ENCODE measurements around the gene LRRC46. TPM values are rescaled to one million over a fixed set of nuclear protein-coding genes. Genes with fewer than 3 reads are reported as not detected.

Gene LRRC46
- polyA plus RNA-seq, 3 donors = 0.12 to 0.65 (median 0.22) TPM

DNA sequence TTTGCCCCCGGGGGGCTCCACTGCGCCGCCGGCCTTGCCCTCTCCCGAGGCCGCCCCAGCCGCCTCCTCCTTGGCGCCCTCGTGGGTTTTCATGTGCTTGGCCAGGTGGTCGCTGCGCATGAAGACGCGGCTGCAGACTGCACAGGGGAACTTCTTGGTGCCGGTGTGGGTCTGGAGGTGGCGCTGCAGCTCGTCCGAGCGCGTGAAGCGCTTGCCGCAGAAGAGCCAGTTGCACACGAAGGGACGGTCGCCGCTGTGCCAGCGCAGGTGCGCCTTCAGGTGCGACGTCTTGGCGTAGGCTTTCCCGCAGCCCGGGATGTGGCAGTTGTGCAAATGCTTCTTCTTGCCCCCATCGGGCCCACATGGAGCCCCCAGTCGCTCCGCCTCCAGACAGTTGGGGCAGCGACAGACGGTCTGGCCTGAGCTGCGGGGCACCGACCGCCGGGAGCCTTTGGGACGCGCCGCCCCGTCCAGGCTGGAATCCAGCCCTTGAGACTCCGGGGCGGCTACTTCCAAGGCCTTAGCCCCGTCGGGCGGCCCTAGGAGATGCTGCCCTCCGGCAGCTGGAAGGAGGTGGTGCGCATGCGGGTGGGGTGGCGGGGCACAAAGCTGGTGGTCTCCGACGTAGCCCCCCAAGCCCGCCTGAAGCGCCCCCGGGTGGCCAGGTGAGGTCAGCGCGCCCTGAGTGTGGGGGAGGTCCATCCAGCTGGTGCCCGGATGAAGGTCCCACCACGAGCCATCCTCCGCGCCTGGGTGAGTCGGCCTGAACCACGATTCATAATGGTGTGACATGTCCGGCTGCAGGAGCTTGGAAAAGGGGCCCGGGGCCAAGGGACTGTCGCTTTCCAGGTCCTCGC, 16.1 kb downstream of the LRRC46 start:
- 32% methylated on average over 71 of the region's 71 CpGs for WGBS (ENCODE audit: insufficient coverage)
- H3K4me3 Mint-ChIP-seq = peak overlapping the region in 1 of 2 donors; percentile 72
- no peak overlapping the region for H3K27ac Mint-ChIP-seq
- H3K79me2 ChIP-seq (ENCODE audit: insufficient read depth, low read length) = no peaks in the 10 kb centered on the region
- intact Hi-C loops (cut with micrococcal nuclease) = no loop called here
- H3K4me2 ChIP-seq (replicated peaks; ENCODE audit: extremely low read depth, low read length, poor library complexity, severe bottlenecking) = no peak overlapping the region
- H3K27ac ChIP-seq (ENCODE audit: low read depth in 1 of 2, low read length in 2 of 2) = no peak overlapping the region
- no peak overlapping the region for H3K4me3 ChIP-seq (replicated peaks in 1 of 3; ENCODE audit: low read depth in 2 of 3, low read length in 3 of 3)
- no peak for DNase-seq
- H3K27me3 ChIP-seq (ENCODE audit: control insufficient read depth in 2 of 2, insufficient read depth in 2 of 2, low read length in 2 of 2) = peaks cover 53 to 77% of the 10 kb centered on the region in 2 donors
- H2AFZ ChIP-seq (ENCODE audit: insufficient read depth, low read depth, low read length, poor library complexity, severe bottlenecking) = no peak overlapping the region
- H3K9me3 ChIP-seq (replicated peaks in 1 of 2; ENCODE audit: control insufficient read depth in 1 of 2, insufficient read depth in 1 of 2, low read length in 2 of 2) = peaks cover 0 to 17% of the 10 kb centered on the region in 2 donors
- peaks cover 0 to 14% (median 10%) of the 10 kb centered on the region in 7 donors for H3K9me3 Mint-ChIP-seq
- H3K36me3 Mint-ChIP-seq = peaks cover 0 to 8% of the 10 kb centered on the region in 2 donors
- no peak overlapping the region for H3K9ac ChIP-seq (ENCODE audit: insufficient read depth, low read length, poor library complexity, severe bottlenecking)
- TF ChIP-seq, protein P1, sequence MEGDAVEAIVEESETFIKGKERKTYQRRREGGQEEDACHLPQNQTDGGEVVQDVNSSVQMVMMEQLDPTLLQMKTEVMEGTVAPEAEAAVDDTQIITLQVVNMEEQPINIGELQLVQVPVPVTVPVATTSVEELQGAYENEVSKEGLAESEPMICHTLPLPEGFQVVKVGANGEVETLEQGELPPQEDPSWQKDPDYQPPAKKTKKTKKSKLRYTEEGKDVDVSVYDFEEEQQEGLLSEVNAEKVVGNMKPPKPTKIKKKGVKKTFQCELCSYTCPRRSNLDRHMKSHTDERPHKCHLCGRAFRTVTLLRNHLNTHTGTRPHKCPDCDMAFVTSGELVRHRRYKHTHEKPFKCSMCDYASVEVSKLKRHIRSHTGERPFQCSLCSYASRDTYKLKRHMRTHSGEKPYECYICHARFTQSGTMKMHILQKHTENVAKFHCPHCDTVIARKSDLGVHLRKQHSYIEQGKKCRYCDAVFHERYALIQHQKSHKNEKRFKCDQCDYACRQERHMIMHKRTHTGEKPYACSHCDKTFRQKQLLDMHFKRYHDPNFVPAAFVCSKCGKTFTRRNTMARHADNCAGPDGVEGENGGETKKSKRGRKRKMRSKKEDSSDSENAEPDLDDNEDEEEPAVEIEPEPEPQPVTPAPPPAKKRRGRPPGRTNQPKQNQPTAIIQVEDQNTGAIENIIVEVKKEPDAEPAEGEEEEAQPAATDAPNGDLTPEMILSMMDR (IDR thresholded peaks at IDR 0.05) = peak; percentile 9
- H3K36me3 ChIP-seq (replicated peaks in 1 of 2; ENCODE audit: control insufficient read depth in 1 of 2, insufficient read depth in 2 of 2, low read length in 2 of 2) = no peaks in the 10 kb centered on the region
- peaks cover 20% of the 10 kb centered on the region for H3K4me1 Mint-ChIP-seq
- H4K20me1 ChIP-seq (ENCODE audit: insufficient read depth, low read length) = no peaks in the 10 kb centered on the region
- H3K4me1 ChIP-seq (ENCODE audit: control insufficient read depth in 1 of 2, insufficient read depth in 2 of 2, low read length in 2 of 2) = peaks cover 0 to 11% of the 10 kb centered on the region in 2 donors
- H3K27me3 Mint-ChIP-seq (ENCODE audit: low read depth in 3 of 3) = peaks cover 70 to 91% (median 70%) of the 10 kb centered on the region in 3 donors

GRCh38 chr17:47848198-47848513, 16.7 kb downstream of the LRRC46 start:
- H3K27me3 ChIP-seq (ENCODE audit: control insufficient read depth in 2 of 2, insufficient read depth in 2 of 2, low read length in 2 of 2) = peaks cover 59 to 83% of the 10 kb centered on the region in 2 donors

More at GRCh38 chr17:47848198-47848513, 16.7 kb downstream of the LRRC46 start:
- no peak for DNase-seq
- Histone ChIP-seq H3K79me2 (ENCODE audit: insufficient read depth, low read length) (no peaks in the 10 kb centered on the region), H3K36me3 (replicated peaks in 1 of 2; ENCODE audit: control insufficient read depth in 1 of 2, insufficient read depth in 2 of 2, low read length in 2 of 2) (no peaks in the 10 kb centered on the region), H3K4me3 (replicated peaks in 1 of 3; ENCODE audit: low read depth in 2 of 3, low read length in 3 of 3) (no peak overlapping the region), H3K27ac (ENCODE audit: low read depth in 1 of 2, low read length in 2 of 2) (no peak overlapping the region), H3K4me1 (ENCODE audit: control insufficient read depth in 1 of 2, insufficient read depth in 2 of 2, low read length in 2 of 2) (peaks cover 0 to 11% of the 10 kb centered on the region in 2 donors), H4K20me1 (ENCODE audit: insufficient read depth, low read length) (no peaks in the 10 kb centered on the region), H3K4me2 (replicated peaks; ENCODE audit: extremely low read depth, low read length, poor library complexity, severe bottlenecking) (no peak overlapping the region), H2AFZ (ENCODE audit: insufficient read depth, low read depth, low read length, poor library complexity, severe bottlenecking) (no peak overlapping the region), H3K9me3 (replicated peaks in 1 of 2; ENCODE audit: control insufficient read depth in 1 of 2, insufficient read depth in 1 of 2, low read length in 2 of 2) (peaks cover 0 to 17% of the 10 kb centered on the region in 2 donors), H3K9ac (ENCODE audit: insufficient read depth, low read length, poor library complexity, severe bottlenecking) (no peak overlapping the region)
- TF ChIP-seq, protein P1 (IDR thresholded peaks at IDR 0.05) = no peak
- Mint-ChIP-seq H3K27ac (no peak overlapping the region), H3K4me1 (peaks cover 16% of the 10 kb centered on the region), H3K4me3 (peak overlapping the region in 1 of 2 donors; percentile 52), H3K9me3 (peaks cover 0 to 16% (median 10%) of the 10 kb centered on the region in 7 donors), H3K27me3 (ENCODE audit: low read depth in 3 of 3) (peaks cover 76 to 94% (median 76%) of the 10 kb centered on the region in 3 donors), H3K36me3 (peaks cover 0 to 8% of the 10 kb centered on the region in 2 donors)
- 63% methylated on average over 12 of the region's 23 CpGs for WGBS (ENCODE audit: insufficient coverage)
- intact Hi-C loops (cut with micrococcal nuclease) = no loop called here
